HFFc6 (cell line): ENCODE data around the gene GPC5. TPM values are rescaled to one million over a fixed set of nuclear protein-coding genes. Genes with fewer than 3 reads are reported as not detected.

ENCODE experiments used
- DNase-seq: peaks from one replicate; pipeline ENCODE4 v3.0.0-alpha.2; 2018
- H3K27ac Mint-ChIP-seq: 2 replicates; pipeline ENCODE4 v1.8.0; 2020; ENCODE audit warnings: mild to moderate bottlenecking, mixed read lengths
- H3K27me3 Mint-ChIP-seq: 2 replicates; pipeline ENCODE4 v1.8.0; 2021; ENCODE audit warnings: mild to moderate bottlenecking, moderate library complexity, mixed read lengths; ENCODE audit not compliant: insufficient read depth
- H3K36me3 Mint-ChIP-seq: 2 replicates; pipeline ENCODE4 v1.8.0; 2021; ENCODE audit warnings: low read depth, mixed read lengths
- H3K4me1 Mint-ChIP-seq: 2 replicates; pipeline ENCODE4 v1.8.0; 2020; ENCODE audit warnings: low read depth, mixed read lengths
- H3K4me3 Mint-ChIP-seq: 2 replicates; pipeline ENCODE4 v1.8.0; 2020; ENCODE audit warnings: mild to moderate bottlenecking, moderate library complexity, mixed read lengths
- H3K9me3 Mint-ChIP-seq: 2 replicates; pipeline ENCODE4 v1.8.0; 2020; ENCODE audit warnings: mild to moderate bottlenecking, mixed read lengths
- total RNA-seq, 6 experiments: library from RNA; stranded (reverse); fragmentation: NEBNext Ultra II Directional; extraction: Animal tissue kit (Norgen Biotek cat#: 25700); gene quantifications; 2 replicates in 1 of 6; 3 replicates in 5 of 6; pipeline ENCODE4 v1.2.3, GENCODE V29; 2021
- TF ChIP-seq, protein P1 (sequence below): fragments of 200-600 bp; sonication (generic); IDR thresholded peaks from 2 replicates; pipeline ENCODE4 v1.5.0; 2021; ENCODE audit warnings: antibody characterized with exemption, mild to moderate bottlenecking

The GPC5 gene
- total RNA-seq, 6 experiments from 2014 or later = 0.06 TPM; not detected in 5

DNA sequence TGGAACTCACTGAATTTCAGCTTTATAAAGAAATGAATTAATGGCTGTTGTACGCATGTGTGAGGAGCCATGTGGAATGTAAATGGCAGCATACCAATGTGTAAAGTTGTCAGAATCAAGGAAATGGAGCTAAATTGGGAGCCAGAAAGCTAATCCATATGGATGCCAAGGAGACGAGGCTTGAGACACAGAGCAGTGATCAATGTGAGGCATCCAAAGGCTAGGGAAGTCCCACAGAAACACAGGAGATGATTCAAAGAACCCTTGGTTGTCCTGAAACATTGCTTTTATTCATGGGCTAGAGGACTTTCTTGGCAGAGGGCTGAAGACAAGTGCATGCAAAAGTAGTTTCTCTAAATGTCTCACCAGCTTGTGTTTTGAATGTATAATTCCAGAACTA, 1271.7 kb downstream of the GPC5 start:
- no peak overlapping the region for H3K27ac Mint-ChIP-seq
- no peaks in the 10 kb centered on the region for H3K27me3 Mint-ChIP-seq
- H3K9me3 Mint-ChIP-seq = peaks cover 46% of the 10 kb centered on the region
- no peaks in the 10 kb centered on the region for H3K36me3 Mint-ChIP-seq
- no peak overlapping the region for H3K4me3 Mint-ChIP-seq
- TF ChIP-seq, protein P1, sequence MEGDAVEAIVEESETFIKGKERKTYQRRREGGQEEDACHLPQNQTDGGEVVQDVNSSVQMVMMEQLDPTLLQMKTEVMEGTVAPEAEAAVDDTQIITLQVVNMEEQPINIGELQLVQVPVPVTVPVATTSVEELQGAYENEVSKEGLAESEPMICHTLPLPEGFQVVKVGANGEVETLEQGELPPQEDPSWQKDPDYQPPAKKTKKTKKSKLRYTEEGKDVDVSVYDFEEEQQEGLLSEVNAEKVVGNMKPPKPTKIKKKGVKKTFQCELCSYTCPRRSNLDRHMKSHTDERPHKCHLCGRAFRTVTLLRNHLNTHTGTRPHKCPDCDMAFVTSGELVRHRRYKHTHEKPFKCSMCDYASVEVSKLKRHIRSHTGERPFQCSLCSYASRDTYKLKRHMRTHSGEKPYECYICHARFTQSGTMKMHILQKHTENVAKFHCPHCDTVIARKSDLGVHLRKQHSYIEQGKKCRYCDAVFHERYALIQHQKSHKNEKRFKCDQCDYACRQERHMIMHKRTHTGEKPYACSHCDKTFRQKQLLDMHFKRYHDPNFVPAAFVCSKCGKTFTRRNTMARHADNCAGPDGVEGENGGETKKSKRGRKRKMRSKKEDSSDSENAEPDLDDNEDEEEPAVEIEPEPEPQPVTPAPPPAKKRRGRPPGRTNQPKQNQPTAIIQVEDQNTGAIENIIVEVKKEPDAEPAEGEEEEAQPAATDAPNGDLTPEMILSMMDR = no peak
- H3K4me1 Mint-ChIP-seq = no peaks in the 10 kb centered on the region
- no peak for DNase-seq

DNA sequence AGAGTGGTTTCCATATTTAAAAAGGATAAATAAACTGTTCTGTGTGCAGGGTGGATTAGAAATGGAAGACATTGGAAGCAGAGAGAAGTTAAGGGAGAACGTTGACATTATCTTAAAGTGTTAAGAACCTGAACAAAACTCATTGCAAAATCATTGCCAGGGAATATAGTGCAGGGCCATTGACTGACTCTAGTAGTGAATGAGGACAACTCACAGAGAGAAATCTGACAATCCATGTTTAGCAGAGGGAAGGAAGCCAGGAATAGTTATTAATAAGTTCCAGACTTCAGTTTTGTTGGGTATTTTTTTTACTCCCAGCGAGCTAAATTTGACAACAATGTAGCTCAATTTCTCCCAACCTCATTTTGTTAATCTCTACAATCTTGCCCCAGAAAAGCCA, 1273.4 kb downstream of the GPC5 start:
- no peaks in the 10 kb centered on the region for H3K27me3 Mint-ChIP-seq
- no peaks in the 10 kb centered on the region for H3K4me1 Mint-ChIP-seq
- no peak overlapping the region for H3K4me3 Mint-ChIP-seq
- TF ChIP-seq, protein P1 = no peak
- no peaks in the 10 kb centered on the region for H3K36me3 Mint-ChIP-seq
- DNase-seq = no peak
- no peak overlapping the region for H3K27ac Mint-ChIP-seq
- H3K9me3 Mint-ChIP-seq = peaks cover 45% of the 10 kb centered on the region

DNA sequence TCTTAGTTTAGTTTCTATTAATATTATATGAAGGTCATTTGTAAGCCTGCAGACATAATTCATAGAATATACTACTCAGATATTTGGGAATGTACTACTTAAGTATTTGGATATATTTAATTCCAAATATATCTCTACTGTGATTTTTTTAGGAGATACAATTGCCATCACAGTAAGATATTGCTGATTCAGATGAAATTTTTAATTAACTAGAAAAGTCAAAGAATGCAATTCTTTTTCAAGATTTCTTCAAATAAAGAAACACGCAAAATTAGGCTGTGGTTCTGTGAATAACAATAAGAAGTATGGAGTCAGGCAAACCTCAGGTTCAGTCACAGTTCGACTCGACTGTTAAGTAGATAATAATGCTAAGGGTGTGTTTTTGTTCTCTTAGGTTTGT, 1277.8 kb downstream of the GPC5 start:
- peaks cover 54% of the 10 kb centered on the region for H3K9me3 Mint-ChIP-seq
- H3K4me1 Mint-ChIP-seq = no peaks in the 10 kb centered on the region
- H3K36me3 Mint-ChIP-seq = 0 out of 2 replicates have a peak, but pooled peaks cover under 1% of the 10 kb centered on the region
- H3K4me3 Mint-ChIP-seq = no peak overlapping the region
- no peaks in the 10 kb centered on the region for H3K27me3 Mint-ChIP-seq
- no peak overlapping the region for H3K27ac Mint-ChIP-seq
- TF ChIP-seq, protein P1 = no peak
- DNase-seq = no peak

DNA sequence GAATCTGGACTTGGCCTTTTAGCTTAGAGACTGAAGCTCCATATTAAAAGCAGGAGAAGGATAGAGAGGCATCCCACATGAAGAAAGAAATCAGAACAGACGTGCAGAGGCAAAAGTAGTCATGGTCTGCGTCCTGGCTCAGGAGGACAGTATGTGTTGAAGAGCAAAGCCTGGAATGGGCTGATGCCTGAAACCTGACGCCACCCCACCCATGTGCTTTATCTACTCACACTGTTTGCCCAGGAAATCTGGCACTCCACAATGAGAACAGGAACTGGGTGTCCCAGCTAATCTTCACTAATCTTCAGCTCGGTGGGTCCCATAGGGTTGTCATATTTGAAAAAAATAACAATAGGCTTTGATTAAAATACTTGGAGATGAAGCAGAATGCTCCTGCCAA, 1279.2 kb downstream of the GPC5 start:
- no peaks in the 10 kb centered on the region for H3K27me3 Mint-ChIP-seq
- peaks cover 6% of the 10 kb centered on the region; the same call in 1 of the 2 replicates for H3K36me3 Mint-ChIP-seq
- no peak overlapping the region for H3K27ac Mint-ChIP-seq
- H3K4me1 Mint-ChIP-seq = no peaks in the 10 kb centered on the region
- H3K4me3 Mint-ChIP-seq = no peak overlapping the region
- TF ChIP-seq, protein P1 = no peak
- DNase-seq = no peak
- H3K9me3 Mint-ChIP-seq = peaks cover 49% of the 10 kb centered on the region

DNA sequence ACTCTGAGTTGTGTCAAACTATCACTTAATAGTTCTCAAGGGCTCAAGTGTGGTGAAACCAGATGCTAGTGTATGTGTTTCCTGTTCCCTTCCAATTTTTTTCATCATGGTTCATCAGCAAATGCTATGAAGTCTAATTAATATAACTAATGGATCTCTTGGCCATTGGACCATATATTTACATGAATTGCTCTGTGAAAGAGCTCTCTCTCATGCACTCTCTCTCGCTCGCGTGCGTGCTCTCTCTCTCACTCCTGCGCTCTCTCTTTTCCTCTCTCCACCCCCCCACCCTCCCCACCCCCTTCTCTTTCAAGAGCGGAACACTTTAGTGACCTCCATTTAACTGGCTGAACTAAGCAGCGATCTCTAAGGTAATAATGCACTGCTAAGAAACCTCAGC, 1281.2 kb downstream of the GPC5 start:
- no peak for DNase-seq
- TF ChIP-seq, protein P1 = no peak
- Mint-ChIP-seq H3K9me3 (peaks cover 41% of the 10 kb centered on the region), H3K27me3 (no peaks in the 10 kb centered on the region), H3K27ac (no peak overlapping the region), H3K4me3 (no peak overlapping the region), H3K36me3 (peaks cover 6% of the 10 kb centered on the region; the same call in 1 of the 2 replicates), H3K4me1 (no peaks in the 10 kb centered on the region)

DNA sequence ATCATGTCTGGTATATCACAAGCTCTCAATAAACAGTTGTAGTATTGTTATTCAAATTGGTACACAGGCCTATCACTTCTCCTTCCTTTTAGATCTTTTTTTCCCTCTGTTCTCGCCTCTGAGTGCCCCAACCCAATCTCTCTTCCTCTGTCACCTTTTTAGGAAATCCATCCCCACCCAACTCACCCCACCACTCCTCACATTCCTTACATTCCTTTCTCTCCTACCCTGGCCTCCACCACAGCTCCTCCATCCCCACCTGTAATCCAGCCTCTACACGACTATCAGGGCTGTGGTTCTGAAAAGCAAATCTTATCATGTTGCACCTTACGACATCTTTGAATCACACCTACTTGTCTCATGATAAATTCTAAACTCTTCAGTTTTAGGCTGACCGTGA, 1282.8 kb downstream of the GPC5 start:
- H3K27ac Mint-ChIP-seq = no peak overlapping the region
- H3K4me3 Mint-ChIP-seq = no peak overlapping the region

More for the DNA sequence above, 1282.8 kb downstream of the GPC5 start:
- H3K4me1 Mint-ChIP-seq = no peaks in the 10 kb centered on the region
- H3K36me3 Mint-ChIP-seq = peaks cover 6% of the 10 kb centered on the region; the same call in 1 of the 2 replicates
- TF ChIP-seq, protein P1 = no peak
- DNase-seq = no peak
- no peaks in the 10 kb centered on the region for H3K27me3 Mint-ChIP-seq
- H3K9me3 Mint-ChIP-seq = peaks cover 47% of the 10 kb centered on the region
